ENCODE results near the gene SV2B.
"Not testable (repeated sequence)": the region's sequence is repeated elsewhere in the genome, so short reads cannot be mapped to it uniquely, and the experiment has no call there.

SV2B gene

GRCh38 chr15:91099995-91100813, at the start of gene SV2B:
TSS of gene SV2B (plus strand) at chr15:91100257. CDS start at chr15:91226264, 126,007 bp downstream.
- DNase-seq (ENCODE audit: low read depth in 2 of 2) = peak in 1 of 2 donors; percentile 18

GRCh38 chr15:91051248-91051647, 48.8 kb upstream of the SV2B start:
- no peak for DNase-seq (ENCODE audit: low read depth in 2 of 2)

- DNase-seq (ENCODE audit: low read depth in 2 of 2) = no peak
These were observed 45.2 kb upstream of the SV2B start for GRCh38 chr15:91054816-91055215.

GRCh38 chr15:91055548-91056331, 44.3 kb upstream of the SV2B start:
- no peak for DNase-seq (ENCODE audit: low read depth in 2 of 2)

- no peak for DNase-seq (ENCODE audit: low read depth in 2 of 2)
These were observed 38.8 kb upstream of the SV2B start for GRCh38 chr15:91061230-91061629.

- no peak for DNase-seq (ENCODE audit: low read depth in 2 of 2)
These were observed 38.1 kb upstream of the SV2B start for GRCh38 chr15:91061997-91062396.

- no peak for DNase-seq (ENCODE audit: low read depth in 2 of 2)
These were observed 34.6 kb upstream of the SV2B start for GRCh38 chr15:91065505-91065904.

- DNase-seq (ENCODE audit: low read depth in 2 of 2) = no peak
These were observed 33.0 kb upstream of the SV2B start for GRCh38 chr15:91067036-91067435.

GRCh38 chr15:91068436-91068835, 31.6 kb upstream of the SV2B start:
- no peak for DNase-seq (ENCODE audit: low read depth in 2 of 2)

- no peak for DNase-seq (ENCODE audit: low read depth in 2 of 2)
These were observed 31.1 kb upstream of the SV2B start for GRCh38 chr15:91068966-91069365.

- no peak for DNase-seq (ENCODE audit: low read depth in 2 of 2)
These were observed 29.2 kb upstream of the SV2B start for GRCh38 chr15:91070872-91071271.

GRCh38 chr15:91072161-91072560, 27.9 kb upstream of the SV2B start:
- no peak for DNase-seq (ENCODE audit: low read depth in 2 of 2)

- no peak for DNase-seq (ENCODE audit: low read depth in 2 of 2)
These were observed 27.0 kb upstream of the SV2B start for GRCh38 chr15:91073077-91073476.

- no peak for DNase-seq (ENCODE audit: low read depth in 2 of 2)
These were observed 26.3 kb upstream of the SV2B start for GRCh38 chr15:91073768-91074167.

GRCh38 chr15:91075739-91076138, 24.3 kb upstream of the SV2B start:
- DNase-seq (ENCODE audit: low read depth in 2 of 2) = no peak

- DNase-seq (ENCODE audit: low read depth in 2 of 2) = no peak
These were observed 23.0 kb upstream of the SV2B start for GRCh38 chr15:91077029-91077428.

GRCh38 chr15:91093866-91094265, 6.2 kb upstream of the SV2B start:
- not testable (repeated sequence) for DNase-seq (ENCODE audit: low read depth in 2 of 2)

- no peak for DNase-seq (ENCODE audit: low read depth in 2 of 2)
These were observed 1.6 kb upstream of the SV2B start for GRCh38 chr15:91098451-91098850.

GRCh38 chr15:91099616-91099994, 452 bp upstream of the SV2B start:
- DNase-seq (ENCODE audit: low read depth in 2 of 2) = no peak

GRCh38 chr15:91100814-91101607, 954 bp downstream of the SV2B start:
- no peak for DNase-seq (ENCODE audit: low read depth in 2 of 2)

GRCh38 chr15:91101608-91101920, 1.5 kb downstream of the SV2B start:
- DNase-seq (ENCODE audit: low read depth in 2 of 2) = no peak

- no peak for DNase-seq (ENCODE audit: low read depth in 2 of 2)
These were observed 2.7 kb downstream of the SV2B start for GRCh38 chr15:91102546-91103330.

Measured in stimulated activated CD8-positive, alpha-beta memory T cell treated with anti-CD3 and anti-CD28 coated beads, Interleukin-2, amount 100 ng/mL, for 1 hour (primary cell).